Urinary bladder (tissue), 4 donors: ENCODE data around the gene MTSS2. TPM values are rescaled to one million over a fixed set of nuclear protein-coding genes. Genes with fewer than 3 reads are reported as not detected.
A peak's percentile ranks its signal among the peaks of the same experiment; 100 is the strongest.

Source experiments
- DNase-seq: peaks from one replicate; pipeline ENCODE4 v3.0.0-alpha.2; 2015; ENCODE audit errors: extremely low spot score
- H3K27ac ChIP-seq: one replicate; pipeline ENCODE4 v1.5.1; 2013; ENCODE audit warnings: low read depth, mild to moderate bottlenecking, moderate library complexity
- H3K36me3 ChIP-seq: one replicate; pipeline ENCODE4 v1.6.1; 2013; ENCODE audit warnings: mild to moderate bottlenecking, moderate library complexity; ENCODE audit not compliant: insufficient read depth
- H3K4me1 ChIP-seq: one replicate; pipeline ENCODE4 v1.6.1; 2013; ENCODE audit warnings: mild to moderate bottlenecking, moderate library complexity; ENCODE audit not compliant: insufficient read depth
- H3K4me3 ChIP-seq: one replicate; pipeline ENCODE4 v1.5.1; 2013; ENCODE audit warnings: low read depth, low read length
- WGBS: extraction: QIAGEN DNeasy Blood & Tissue Kit; methylation state at CpG from one replicate; pipeline ENCODE4 v1.1.7; 2013; 5-methylcytosine and 5-hydroxymethylcytosine counted together
- polyA plus RNA-seq: library from polyadenylated mRNA; stranded (reverse); fragments of 200-250 nt; gene quantifications from one replicate; pipeline ENCODE4 v1.2.3, GENCODE V29; 2013
- total RNA-seq: library from RNA; depleted of rRNA; stranded (reverse); fragments of >200 nt; gene quantifications from one replicate; pipeline ENCODE4 v1.2.3, GENCODE V29; 2014
- donor health status: healthy with polysubstance abuse.
- donor health status: healthy.

MTSS2 gene, protein sequence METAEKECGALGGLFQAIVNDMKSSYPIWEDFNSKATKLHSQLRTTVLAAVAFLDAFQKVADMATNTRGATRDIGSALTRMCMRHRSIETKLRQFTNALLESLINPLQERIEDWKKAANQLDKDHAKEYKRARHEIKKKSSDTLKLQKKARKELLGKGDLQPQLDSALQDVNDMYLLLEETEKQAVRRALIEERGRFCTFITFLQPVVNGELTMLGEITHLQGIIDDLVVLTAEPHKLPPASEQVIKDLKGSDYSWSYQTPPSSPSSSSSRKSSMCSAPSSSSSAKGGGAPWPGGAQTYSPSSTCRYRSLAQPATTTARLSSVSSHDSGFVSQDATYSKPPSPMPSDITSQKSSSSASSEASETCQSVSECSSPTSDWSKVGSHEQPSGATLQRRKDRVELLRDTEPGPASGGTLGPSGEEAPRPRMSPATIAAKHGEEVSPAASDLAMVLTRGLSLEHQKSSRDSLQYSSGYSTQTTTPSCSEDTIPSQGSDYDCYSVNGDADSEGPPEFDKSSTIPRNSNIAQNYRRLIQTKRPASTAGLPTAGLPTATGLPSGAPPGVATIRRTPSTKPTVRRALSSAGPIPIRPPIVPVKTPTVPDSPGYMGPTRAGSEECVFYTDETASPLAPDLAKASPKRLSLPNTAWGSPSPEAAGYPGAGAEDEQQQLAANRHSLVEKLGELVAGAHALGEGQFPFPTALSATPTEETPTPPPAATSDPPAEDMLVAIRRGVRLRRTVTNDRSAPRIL
- total RNA-seq (29.3 TPM), polyA plus RNA-seq (82.0 TPM)

DNA sequence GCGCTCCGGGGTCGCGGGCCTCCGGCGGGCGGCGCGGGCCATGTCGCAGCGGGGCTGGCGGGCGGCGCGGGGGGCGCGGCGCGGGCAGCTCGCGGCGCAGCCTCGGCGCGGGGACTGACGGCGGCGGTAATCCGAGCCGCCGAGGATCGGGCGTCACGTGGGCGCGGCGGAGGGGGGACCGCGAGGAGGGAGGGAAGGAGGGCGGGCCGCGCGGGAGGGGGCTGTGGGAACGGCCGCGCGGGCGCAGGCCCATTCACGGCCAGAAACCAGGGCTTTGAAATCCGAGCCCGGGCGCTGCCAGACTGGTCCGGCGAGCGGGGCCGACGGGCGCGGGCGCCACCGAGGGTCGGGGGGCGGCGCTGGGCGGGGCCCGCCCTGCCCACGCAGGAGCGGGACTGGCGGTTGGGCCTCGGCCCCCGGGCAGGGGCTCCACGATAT lies at the start of gene MTSS2:
Gene MTSS2 (minus strand): TSS at position 116 of the 438 bp plus-strand sequence. CDS start 262 bp downstream, outside the sequence.
- under 1% methylated on average over 72 of the region's 72 CpGs for WGBS
- peak within 1 kb of the TSS; percentile 78 for H3K4me3 ChIP-seq
- no peaks in the 10 kb centered on the region for H3K4me1 ChIP-seq
- no peak for DNase-seq
- no peaks in the 10 kb centered on the region for H3K36me3 ChIP-seq
- H3K27ac ChIP-seq, result peak within 1 kb of the TSS; percentile 81

DNA sequence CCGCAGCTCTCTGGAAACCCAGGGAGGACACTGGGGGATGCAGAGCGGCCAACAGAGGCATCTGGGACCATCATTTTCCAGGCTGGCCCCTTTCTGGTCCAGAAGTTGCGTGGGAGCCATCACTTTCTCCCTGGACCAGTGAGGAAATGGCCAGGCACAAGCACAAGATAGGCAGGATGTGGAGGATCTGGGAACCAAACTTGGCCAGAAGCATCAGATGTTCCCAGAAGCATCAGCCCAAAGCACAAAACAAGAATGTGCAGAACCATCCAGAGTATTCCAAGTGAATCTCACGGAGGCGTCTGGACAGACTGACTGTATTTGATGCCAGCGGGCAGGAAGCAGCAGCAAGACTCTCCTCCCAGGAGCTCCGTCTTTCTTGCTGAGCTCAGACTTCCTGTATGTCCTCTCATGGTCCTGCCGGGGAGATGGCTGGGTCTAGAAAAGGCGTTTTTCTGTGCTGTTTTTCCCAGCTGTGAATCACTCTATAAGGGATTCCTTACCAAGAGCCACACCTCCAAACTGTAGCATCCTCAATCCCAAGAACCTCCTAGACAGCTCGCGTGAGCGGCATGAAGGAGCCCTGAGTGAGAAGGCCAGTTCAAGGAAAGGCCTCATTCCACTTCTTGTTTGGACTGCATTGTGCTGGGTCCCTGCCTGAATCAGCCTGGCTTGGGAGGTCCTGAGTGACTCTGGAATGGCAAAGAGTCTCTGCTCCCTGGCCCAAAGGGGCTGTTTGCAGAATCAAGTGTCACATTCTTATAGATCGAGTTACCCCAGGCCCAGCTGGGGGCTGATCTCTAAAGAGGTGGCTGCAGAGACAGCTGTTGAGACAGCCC lies 49.5 kb upstream of the MTSS2 start:
- Histone ChIP-seq H3K4me3 (no peak overlapping the region), H3K4me1 (no peaks in the 10 kb centered on the region), H3K27ac (no peak overlapping the region), H3K36me3 (no peaks in the 10 kb centered on the region)
- 78% methylated on average over 13 of the region's 13 CpGs for WGBS
- no peak for DNase-seq

DNA sequence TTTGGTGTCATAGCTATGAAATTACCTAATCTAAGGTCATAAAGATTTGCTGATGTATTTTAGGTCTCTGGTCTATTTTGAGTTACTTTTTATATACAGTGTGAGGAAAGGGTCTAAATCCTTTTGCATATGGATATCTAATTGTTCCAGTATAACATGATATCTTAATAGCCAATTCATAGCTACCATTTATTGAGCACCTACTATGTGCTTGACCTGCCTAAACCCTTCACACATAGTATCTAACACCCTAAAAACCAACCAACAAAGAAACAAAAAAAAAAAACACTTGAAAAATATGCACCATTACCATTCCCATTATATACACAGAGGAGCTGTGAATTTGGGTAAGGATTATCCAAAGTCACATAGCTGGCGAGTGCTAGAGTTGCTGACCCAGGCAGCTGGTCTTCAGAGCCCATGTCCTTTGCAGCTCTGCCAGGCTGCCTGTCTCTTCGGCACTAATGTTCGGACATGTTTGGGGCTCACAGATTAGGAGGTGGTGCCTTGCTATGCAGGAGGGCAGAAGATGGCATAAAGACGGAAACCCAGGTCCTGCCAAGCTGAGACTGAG lies 48.8 kb upstream of the MTSS2 start:
- Histone ChIP-seq H3K4me3 (no peak overlapping the region), H3K27ac (no peak overlapping the region), H3K4me1 (no peaks in the 10 kb centered on the region), H3K36me3 (no peaks in the 10 kb centered on the region)
- WGBS, result 93% methylated on average over 4 of the region's 4 CpGs
- DNase-seq, result no peak

DNA sequence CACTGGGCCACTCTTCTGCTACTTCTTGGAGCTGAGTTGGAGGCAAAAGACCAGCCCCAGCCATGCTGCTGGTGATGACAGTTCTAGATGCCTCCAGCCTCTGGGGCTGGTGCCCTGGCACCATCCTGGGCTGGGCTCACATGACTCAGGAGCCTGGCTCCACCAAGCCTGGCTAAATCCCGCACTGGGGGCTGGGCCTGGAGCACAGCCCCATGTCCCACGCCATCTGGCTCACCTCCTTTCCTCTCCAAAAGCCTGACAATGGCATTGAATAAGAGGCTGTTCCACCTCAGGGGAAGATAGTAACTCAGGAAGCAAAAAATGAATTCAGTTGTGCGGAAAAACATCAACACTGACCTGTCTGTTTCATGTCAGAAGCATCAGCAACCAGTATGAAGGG lies 45.1 kb upstream of the MTSS2 start:
- Histone ChIP-seq H3K27ac (no peak overlapping the region), H3K36me3 (no peaks in the 10 kb centered on the region), H3K4me3 (no peak overlapping the region), H3K4me1 (no peaks in the 10 kb centered on the region)
- WGBS, result 97% methylated on average over 3 of the region's 3 CpGs
- no peak for DNase-seq

DNA sequence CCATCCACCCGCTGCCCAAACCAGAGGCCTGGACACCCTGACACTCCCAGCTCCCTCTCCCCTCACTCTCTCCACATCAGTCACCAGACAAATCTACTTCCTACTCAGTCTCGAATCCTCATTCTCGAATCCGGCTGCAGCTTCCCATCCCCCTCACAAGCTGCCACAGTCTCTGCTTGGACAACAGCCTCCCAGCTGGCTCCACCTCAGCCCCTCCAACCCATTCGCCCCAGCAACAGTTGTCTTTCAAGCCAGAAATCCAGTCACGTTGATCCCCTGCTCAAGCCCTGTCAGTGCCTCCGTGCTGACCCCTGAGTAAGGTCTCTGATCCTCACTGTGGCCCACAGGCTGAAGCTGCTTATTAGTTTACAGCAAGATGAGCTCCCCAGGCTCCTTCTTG lies 44.2 kb upstream of the MTSS2 start:
- no peak for DNase-seq
- Histone ChIP-seq H3K27ac (no peak overlapping the region), H3K4me1 (no peaks in the 10 kb centered on the region), H3K4me3 (no peak overlapping the region), H3K36me3 (no peaks in the 10 kb centered on the region)
- WGBS, result 86% methylated on average over 7 of the region's 7 CpGs

DNA sequence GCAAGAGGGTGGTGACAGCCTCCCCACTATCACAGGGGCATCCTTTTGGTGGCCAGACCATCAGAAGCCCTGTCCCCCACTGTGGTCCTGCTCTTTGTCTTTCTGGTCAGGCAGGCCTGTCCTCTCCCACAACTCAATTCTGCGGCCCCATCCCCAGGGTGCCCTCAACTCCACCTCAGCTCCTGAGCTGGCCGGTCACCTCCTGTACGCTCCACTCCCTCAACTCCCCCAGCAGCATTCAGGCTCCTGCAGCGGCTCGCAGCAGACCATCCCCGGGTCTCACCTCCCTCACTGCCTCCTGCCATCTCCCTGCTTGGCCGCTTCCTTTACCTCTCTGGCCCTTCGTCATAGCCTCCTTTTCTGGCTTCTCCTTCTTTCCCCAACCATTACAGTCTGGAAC lies 43.4 kb upstream of the MTSS2 start:
- H3K4me1 ChIP-seq, result no peaks in the 10 kb centered on the region

DNA sequence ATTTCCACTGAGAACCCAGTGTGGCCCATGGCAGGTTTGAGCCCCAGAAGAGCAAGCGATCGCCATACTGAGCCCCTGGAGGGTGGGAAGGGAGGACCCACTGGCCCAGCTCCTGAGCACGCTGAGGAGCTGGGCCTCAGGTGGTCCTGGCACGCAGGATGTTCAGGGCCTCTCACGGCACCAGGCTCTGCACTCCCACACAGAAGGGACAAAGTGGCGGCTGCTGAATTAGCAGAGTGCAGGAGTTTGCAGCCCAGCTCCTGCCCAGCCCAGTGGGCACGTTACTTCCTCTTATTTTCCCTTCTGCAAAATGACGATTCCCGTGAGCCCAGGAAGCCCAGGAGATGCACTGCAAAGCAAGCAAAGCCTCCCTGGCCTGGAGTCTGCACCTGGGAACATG lies 42.3 kb upstream of the MTSS2 start:
- H3K4me3 ChIP-seq, result no peak overlapping the region
- no peak overlapping the region for H3K27ac ChIP-seq
- H3K4me1 ChIP-seq, result no peaks in the 10 kb centered on the region
- H3K36me3 ChIP-seq, result no peaks in the 10 kb centered on the region
- 96% methylated on average over 9 of the region's 9 CpGs for WGBS
- DNase-seq, result no peak

More for the DNA sequence above, 43.4 kb upstream of the MTSS2 start:
- Histone ChIP-seq H3K27ac (no peak overlapping the region), H3K4me3 (no peak overlapping the region), H3K36me3 (no peaks in the 10 kb centered on the region)
- over 99% methylated on average over 8 of the region's 8 CpGs for WGBS
- DNase-seq, result no peak

DNA sequence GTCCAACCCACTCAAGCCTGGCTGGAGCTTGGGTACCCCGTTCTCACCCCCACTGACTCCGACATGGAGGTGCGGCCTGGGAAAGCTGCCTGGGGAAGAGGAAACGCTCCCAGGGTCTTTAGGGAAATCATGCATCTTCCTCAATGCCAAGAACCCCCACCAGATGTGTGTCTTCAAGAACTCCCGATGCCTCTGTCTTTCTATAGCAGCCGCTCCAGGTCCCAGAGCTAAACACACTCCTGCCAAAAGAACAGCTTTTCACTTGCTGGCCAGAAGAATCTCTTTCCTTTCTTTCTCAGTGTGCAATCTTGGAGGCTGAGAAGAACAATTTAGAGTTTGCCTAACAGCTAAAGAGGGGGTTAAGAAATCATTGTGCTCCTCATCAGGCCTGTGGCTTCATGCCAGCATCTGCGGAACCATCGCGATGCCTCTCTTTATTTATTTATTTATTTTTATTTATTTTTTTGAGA lies 41.1 kb upstream of the MTSS2 start:
- WGBS, result 41% methylated on average over 9 of the region's 9 CpGs
- Histone ChIP-seq H3K4me1 (no peaks in the 10 kb centered on the region), H3K27ac (no peak overlapping the region), H3K4me3 (no peak overlapping the region), H3K36me3 (no peaks in the 10 kb centered on the region)
- peak; percentile 80 for DNase-seq

DNA sequence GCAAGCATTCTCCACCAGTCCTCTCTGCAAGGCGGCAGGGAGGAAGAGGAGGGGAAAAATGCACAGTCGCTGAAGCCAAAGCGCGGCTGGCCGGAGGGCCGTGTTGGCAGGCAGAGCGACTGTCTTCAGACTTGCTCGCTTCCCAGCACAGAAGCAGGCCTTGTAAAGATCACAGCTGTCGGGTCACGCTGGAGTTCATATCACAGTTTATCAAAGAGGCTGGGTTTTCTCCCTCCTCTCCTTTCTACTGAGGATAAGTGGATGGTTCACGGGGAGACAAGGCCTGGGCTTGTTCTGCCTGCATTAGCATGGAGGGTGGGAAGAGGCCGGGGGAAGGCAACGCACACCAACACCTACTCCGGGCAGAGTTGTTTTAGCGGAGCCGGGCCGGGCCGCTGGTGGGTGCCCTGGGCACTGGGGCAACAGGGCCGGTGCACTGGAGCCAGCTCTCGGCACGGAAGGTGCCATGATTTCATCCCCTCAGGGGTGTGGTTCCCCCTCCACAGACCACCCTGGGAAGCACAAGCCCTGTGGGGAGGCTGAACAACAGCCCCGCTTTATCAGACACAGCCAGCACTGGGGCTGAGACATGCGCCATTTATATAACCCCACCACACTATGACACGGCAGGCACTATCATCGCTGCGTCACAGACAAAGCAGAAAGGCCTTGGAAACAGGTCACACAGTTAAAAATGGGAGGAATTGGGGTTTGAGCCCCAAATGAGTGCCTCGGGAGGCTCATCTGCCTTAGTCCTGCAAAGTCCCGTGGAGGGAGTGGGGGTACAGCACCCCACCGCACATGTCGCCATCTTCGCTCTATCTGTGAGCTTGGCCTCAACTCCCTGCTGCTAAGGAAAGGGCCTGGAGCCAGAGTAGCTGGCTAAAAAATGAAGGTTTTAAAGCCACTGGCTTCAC lies 40.3 kb upstream of the MTSS2 start:
- no peaks in the 10 kb centered on the region for H3K4me1 ChIP-seq
- H3K4me3 ChIP-seq, result no peak overlapping the region
- H3K36me3 ChIP-seq, result no peaks in the 10 kb centered on the region
- WGBS, result 35% methylated on average over 31 of the region's 31 CpGs
- peak overlapping the region; percentile 43 for H3K27ac ChIP-seq
- DNase-seq, result peak; percentile 71

DNA sequence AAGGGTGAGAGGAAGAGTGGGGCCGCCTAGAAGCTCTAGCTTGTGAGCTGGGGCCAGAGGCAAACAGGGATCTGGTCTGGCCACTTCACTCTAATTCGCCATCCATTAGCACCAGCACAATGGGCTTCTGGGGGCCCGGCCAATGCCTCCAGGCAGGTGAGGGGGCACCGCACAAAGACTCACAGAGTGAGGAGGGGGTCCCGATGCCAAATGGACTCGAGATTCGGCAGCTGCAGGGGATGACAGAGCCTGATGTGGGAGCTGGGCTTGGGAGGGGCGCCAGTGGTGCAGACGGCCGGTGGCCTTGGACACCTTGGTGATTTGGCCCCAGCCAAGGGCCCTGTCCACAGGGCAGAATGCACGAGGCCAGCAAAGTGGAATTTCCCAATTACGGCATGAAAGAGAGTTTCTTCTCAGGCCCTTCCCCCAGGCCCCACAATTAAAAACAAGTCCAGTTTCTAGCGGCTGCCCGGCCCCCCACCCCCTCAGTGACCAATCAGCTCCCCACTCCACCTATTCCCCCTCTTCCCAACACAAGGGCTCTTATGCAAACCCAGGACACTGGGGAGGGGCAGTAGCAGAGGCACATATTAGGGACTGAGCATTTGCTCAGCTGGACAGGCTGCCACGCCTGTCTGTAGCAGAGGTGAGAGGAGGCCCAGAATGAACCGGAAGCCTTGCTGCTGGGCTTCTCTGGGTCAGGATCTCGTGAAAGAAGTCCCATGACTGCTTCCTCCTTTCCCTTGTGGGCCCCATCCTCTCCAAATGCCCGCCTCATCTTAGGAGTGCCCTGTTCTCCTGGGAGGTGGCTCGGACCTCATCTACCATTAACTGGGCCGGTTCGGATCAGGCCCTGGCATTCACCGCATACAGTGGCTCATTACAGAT lies 39.4 kb upstream of the MTSS2 start:
- 60% methylated on average over 22 of the region's 22 CpGs for WGBS
- DNase-seq, result no peak
- peak overlapping the region; percentile 43 for H3K27ac ChIP-seq
- H3K4me1 ChIP-seq, result no peaks in the 10 kb centered on the region
- H3K36me3 ChIP-seq, result no peaks in the 10 kb centered on the region
- no peak overlapping the region for H3K4me3 ChIP-seq

DNA sequence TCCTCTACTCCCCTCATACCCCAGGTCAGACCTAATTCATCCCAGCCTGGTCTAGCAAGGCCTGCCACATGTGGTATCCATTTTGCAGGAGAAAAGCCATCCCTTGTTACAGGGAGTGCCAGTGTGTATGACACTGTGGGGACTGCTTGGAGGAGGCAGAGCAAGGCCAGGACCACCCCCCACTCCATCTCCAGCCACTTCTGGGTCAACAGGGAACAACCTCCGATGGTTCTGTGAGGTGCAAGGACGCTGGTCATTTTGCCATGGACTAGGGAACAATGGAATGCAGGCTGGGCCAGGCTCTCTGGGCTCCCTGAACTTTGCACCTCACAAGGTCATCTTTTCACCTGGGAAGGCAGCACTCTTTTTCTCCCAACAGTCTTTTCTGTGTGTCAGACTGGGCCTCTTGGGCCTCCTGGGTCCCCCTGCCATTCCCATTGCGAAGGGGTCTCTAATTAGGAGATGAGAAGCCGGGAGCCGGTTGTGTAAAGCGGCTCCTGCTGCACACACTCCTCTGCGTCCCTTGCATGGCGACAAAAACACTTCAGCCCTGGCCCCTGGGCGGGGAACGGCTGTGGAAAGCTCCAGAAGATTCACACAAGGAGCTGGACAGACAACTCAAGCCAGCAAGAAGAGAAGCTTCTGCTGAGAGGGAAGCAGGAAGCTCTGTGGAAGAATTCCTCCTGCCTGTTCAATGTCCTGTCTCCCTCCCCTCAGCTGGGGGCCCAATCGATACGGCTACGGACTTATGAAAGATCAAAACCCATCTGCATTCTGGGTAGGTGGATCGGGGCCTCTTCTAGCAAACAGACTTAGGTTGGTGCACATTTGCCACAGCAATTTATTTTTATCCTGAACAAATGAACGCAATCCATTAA lies 38.5 kb upstream of the MTSS2 start:
- 94% methylated on average over 15 of the region's 15 CpGs for WGBS
- no peak for DNase-seq
- no peak overlapping the region for H3K4me3 ChIP-seq
- H3K36me3 ChIP-seq, result no peaks in the 10 kb centered on the region
- H3K27ac ChIP-seq, result no peak overlapping the region
- H3K4me1 ChIP-seq, result no peaks in the 10 kb centered on the region
